ENCODE results near the gene DDHD1. TPM values are rescaled to one million over a fixed set of nuclear protein-coding genes. Genes with fewer than 3 reads are reported as not detected.

Gene DDHD1
- total RNA-seq, 6 experiments from 2014 or later: 2.7 to 8.4 (median 6.0) TPM

DNA sequence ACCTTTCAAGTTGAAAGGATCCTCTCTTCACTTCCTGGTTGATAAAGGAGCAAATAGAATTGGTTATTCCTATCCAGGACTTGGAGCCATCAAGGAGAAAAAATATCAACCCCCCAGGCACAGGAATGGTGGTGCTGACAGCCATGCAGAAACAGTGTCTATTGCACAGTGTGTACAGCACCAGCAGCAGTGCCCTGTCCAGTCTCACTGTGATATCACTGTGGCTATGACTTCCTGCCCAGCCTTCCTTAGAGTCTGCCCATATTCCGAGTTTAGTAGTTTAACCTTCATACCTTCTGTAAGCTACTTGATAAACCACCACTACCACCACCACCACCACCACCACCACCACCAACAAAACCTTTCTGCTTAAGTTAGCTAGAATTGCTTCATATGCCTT is 157.1 kb downstream of the DDHD1 start:
- DNase-seq (no peak), ATAC-seq (no peak)
- Histone ChIP-seq H3K36me3 (no peaks in the 10 kb centered on the region), H3K4me3 (no peak overlapping the region), H3K9me3 (no peaks in the 10 kb centered on the region), H3K27ac (no peak overlapping the region), H3K4me1 (no peaks in the 10 kb centered on the region), H3K27me3 (no peaks in the 10 kb centered on the region)
- 60% methylated on average over 1 of the region's 1 CpG for WGBS (ENCODE audit: insufficient coverage, low coverage, low lambda C conversion rate, missing lambda C conversion rate)
- intact Hi-C loops (cut with DNase I): no loop called here
- TF ChIP-seq, protein P1, sequence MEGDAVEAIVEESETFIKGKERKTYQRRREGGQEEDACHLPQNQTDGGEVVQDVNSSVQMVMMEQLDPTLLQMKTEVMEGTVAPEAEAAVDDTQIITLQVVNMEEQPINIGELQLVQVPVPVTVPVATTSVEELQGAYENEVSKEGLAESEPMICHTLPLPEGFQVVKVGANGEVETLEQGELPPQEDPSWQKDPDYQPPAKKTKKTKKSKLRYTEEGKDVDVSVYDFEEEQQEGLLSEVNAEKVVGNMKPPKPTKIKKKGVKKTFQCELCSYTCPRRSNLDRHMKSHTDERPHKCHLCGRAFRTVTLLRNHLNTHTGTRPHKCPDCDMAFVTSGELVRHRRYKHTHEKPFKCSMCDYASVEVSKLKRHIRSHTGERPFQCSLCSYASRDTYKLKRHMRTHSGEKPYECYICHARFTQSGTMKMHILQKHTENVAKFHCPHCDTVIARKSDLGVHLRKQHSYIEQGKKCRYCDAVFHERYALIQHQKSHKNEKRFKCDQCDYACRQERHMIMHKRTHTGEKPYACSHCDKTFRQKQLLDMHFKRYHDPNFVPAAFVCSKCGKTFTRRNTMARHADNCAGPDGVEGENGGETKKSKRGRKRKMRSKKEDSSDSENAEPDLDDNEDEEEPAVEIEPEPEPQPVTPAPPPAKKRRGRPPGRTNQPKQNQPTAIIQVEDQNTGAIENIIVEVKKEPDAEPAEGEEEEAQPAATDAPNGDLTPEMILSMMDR (IDR thresholded peaks at IDR 0.05): no peak
- TF ChIP-seq POLR2A (IDR thresholded peaks at IDR 0.05): no peak

- Histone ChIP-seq H3K4me1 (no peaks in the 10 kb centered on the region), H3K27me3 (no peaks in the 10 kb centered on the region), H3K4me3 (no peak overlapping the region), H3K9me3 (no peaks in the 10 kb centered on the region), H3K27ac (no peak overlapping the region), H3K36me3 (no peaks in the 10 kb centered on the region)
- WGBS (ENCODE audit: insufficient coverage, low coverage, low lambda C conversion rate, missing lambda C conversion rate): 73% methylated on average over 1 of the region's 1 CpG
- DNase-seq (no peak), ATAC-seq (no peak)
- TF ChIP-seq, protein P1 (IDR thresholded peaks at IDR 0.05): no peak
- TF ChIP-seq POLR2A (IDR thresholded peaks at IDR 0.05): no peak
- intact Hi-C loops (cut with DNase I): no loop called here
Measured at GRCh38 chr14:52992236-52992870, 160.8 kb downstream of the DDHD1 start.

- H3K27ac ChIP-seq: no peak overlapping the region
- H3K9me3 ChIP-seq: no peaks in the 10 kb centered on the region
- ATAC-seq (no peak), DNase-seq (no peak)
- no peaks in the 10 kb centered on the region for H3K27me3 ChIP-seq
- no peaks in the 10 kb centered on the region for H3K36me3 ChIP-seq
- intact Hi-C loops (cut with DNase I): no loop called here
- H3K4me3 ChIP-seq: no peak overlapping the region
- TF ChIP-seq POLR2A (IDR thresholded peaks at IDR 0.05): no peak
- TF ChIP-seq, protein P1 (IDR thresholded peaks at IDR 0.05): no peak
- no peaks in the 10 kb centered on the region for H3K4me1 ChIP-seq
Measured at GRCh38 chr14:52988139-52988538, 165.0 kb downstream of the DDHD1 start.

DNA sequence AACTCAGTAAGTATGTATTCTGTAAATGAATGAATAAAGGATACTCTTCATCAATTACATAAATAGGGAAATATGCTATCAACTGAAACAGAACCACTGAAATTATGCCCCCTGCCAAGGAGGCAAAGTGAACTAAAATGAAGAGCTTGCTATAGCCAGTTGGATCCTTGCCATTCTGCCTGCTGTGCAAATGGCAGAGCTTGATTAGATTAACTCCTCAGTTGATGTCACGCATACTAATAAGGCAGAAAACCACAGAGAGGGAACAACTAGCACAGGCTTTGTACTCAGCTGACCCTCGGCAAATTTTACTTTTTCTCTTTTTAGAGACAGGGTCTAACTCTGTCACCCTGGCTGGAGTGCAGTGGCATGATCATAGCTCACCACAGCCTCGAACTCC is 165.6 kb downstream of the DDHD1 start:
- 52% methylated on average over 2 of the region's 3 CpGs for WGBS (ENCODE audit: insufficient coverage, low coverage, low lambda C conversion rate, missing lambda C conversion rate)
- H3K9me3 ChIP-seq: no peaks in the 10 kb centered on the region
- no peaks in the 10 kb centered on the region for H3K27me3 ChIP-seq
- H3K36me3 ChIP-seq: no peaks in the 10 kb centered on the region
- ATAC-seq (no peak), DNase-seq (no peak)
- H3K4me3 ChIP-seq: no peak overlapping the region
- TF ChIP-seq, protein P1 (IDR thresholded peaks at IDR 0.05): no peak
- TF ChIP-seq POLR2A (IDR thresholded peaks at IDR 0.05): no peak
- no peak overlapping the region for H3K27ac ChIP-seq
- intact Hi-C loops (cut with DNase I): no loop called here
- H3K4me1 ChIP-seq: no peaks in the 10 kb centered on the region

DNA sequence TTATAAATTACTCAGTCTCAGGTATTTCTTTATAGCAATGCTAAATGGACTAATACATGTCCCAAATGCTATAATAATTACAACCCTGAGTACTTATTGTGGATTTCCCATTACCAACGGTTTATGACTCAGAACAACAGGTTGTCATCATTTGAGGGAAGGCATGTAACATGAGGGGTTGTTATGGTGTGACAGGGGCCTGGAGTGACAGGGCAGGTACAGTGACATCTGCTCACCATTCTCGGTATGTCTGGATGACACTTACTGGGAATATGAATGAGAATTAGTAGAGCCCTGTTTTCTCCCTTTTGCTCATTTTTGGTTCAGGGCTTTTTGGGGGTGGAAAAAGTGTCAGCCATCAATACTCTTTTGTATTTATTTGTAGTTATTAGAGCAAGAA is 166.1 kb downstream of the DDHD1 start:
- H3K27me3 ChIP-seq: no peaks in the 10 kb centered on the region
- TF ChIP-seq, protein P1 (IDR thresholded peaks at IDR 0.05): no peak
- no peak for TF ChIP-seq POLR2A (IDR thresholded peaks at IDR 0.05)
- 21% methylated on average over 2 of the region's 2 CpGs for WGBS (ENCODE audit: insufficient coverage, low coverage, low lambda C conversion rate, missing lambda C conversion rate)
- no peaks in the 10 kb centered on the region for H3K9me3 ChIP-seq
- ATAC-seq (no peak), DNase-seq (no peak)
- H3K36me3 ChIP-seq: no peaks in the 10 kb centered on the region
- intact Hi-C loops (cut with DNase I): no loop called here
- H3K4me3 ChIP-seq: no peak overlapping the region
- H3K27ac ChIP-seq: no peak overlapping the region
- H3K4me1 ChIP-seq: no peaks in the 10 kb centered on the region

Measured in right lobe of liver (tissue), 6 donors.